Heart left ventricle (tissue), 13 donors: ENCODE measurements around the gene TMEM30B.

Experiments used
- CTCF ChIP-seq, 12 donors: fragments of 200-600 bp; sonication (generic) in 4 of 12; IDR thresholded peaks; one replicate each; pipeline versions ENCODE4 v1.5.0 to v1.8.0; 2018 to 2022; ENCODE audit warnings: antibody characterized with exemption in 12 of 12, mild to moderate bottlenecking in 5 of 12
- POLR2A ChIP-seq, 2 donors: fragments of 450-650 bp; IDR thresholded peaks; one replicate each; pipeline ENCODE4 v1.6.1; 2017; ENCODE audit warnings: antibody characterized with exemption in 2 of 2, mild to moderate bottlenecking in 2 of 2, moderate library complexity in 2 of 2
- donor health status: ischemic (EF 13 %, LVEDD 7.1; RV severe dilation, severe dysfunction).
- donor health status: DM: no; HTN: yes; CAD: no.
- donor health status: DM: no; HTN: no; CAD: no.
- donor health status: ischemic (EF 25% LVEDD 6.9; RV normal size, moderate dysfunction).
- donor health status: ischemic (EF 25% LVEDD 5.7; RV mildly dilated, moderate dysfunction).
- donor health status: ischemic (EF 35%, LVEDD 5.7; RV mildly dilated, moderate dysfunction).
- donor health status: nonischemic (EF 11% LVEDD 7.7; RV severe dilation, severe dysfunction).
- donor health status: DM: yes; HTN: yes; CAD: no.
- donor health status: PGD.
- donor health status: ischemic (EF 29% LVEDD 5.4; RV normal size, mild dysfunction).
- donor health status: nonischemic (EF 23%, LVEDD 6.1; RV moderate dilation, normal function).

- TF ChIP-seq CTCF (IDR thresholded peaks at IDR 0.05) (no peak), POLR2A (IDR thresholded peaks at IDR 0.05) (no peak)
Measured at GRCh38 chr14:61257469-61258057, 23.6 kb downstream of the TMEM30B start.
